ENCODE data around the gene ADCY5.

DNA sequence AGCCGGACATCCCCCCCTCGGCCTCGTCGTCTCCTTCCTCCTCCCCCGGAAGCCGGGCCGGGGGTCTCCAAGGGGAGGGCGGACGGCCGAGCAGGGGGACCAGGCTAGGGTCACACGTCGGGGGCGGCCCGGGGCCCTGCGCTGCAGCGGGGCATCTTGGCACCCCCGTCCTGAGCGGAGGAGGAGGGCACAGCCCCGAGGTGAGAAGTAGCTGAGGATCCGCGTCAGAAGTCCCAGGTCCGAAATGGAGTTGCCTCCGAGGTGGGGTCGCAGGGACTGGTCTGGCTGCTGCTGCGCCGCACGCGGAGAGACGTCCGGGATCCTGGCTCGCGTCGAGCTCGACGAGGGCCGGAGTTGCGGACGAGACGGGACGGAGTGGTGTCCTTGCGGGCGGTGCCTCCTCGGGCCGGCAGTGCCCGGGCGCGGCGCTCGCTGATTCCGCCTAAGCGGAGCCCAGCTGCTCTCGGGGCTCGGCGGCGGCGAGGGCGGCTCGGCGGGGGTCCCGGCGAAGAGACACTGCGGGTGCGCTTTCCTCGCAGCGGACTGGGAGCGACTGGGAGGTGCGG lies at the start of gene ADCY5:
- TF ChIP-seq, protein P1, sequence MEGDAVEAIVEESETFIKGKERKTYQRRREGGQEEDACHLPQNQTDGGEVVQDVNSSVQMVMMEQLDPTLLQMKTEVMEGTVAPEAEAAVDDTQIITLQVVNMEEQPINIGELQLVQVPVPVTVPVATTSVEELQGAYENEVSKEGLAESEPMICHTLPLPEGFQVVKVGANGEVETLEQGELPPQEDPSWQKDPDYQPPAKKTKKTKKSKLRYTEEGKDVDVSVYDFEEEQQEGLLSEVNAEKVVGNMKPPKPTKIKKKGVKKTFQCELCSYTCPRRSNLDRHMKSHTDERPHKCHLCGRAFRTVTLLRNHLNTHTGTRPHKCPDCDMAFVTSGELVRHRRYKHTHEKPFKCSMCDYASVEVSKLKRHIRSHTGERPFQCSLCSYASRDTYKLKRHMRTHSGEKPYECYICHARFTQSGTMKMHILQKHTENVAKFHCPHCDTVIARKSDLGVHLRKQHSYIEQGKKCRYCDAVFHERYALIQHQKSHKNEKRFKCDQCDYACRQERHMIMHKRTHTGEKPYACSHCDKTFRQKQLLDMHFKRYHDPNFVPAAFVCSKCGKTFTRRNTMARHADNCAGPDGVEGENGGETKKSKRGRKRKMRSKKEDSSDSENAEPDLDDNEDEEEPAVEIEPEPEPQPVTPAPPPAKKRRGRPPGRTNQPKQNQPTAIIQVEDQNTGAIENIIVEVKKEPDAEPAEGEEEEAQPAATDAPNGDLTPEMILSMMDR (IDR thresholded peaks at IDR 0.05) = no peak
- TF ChIP-seq POLR2AphosphoS5 (IDR thresholded peaks at IDR 0.05; ENCODE audit: low read depth, low read length) = no peak
- TF ChIP-seq, protein P2, sequence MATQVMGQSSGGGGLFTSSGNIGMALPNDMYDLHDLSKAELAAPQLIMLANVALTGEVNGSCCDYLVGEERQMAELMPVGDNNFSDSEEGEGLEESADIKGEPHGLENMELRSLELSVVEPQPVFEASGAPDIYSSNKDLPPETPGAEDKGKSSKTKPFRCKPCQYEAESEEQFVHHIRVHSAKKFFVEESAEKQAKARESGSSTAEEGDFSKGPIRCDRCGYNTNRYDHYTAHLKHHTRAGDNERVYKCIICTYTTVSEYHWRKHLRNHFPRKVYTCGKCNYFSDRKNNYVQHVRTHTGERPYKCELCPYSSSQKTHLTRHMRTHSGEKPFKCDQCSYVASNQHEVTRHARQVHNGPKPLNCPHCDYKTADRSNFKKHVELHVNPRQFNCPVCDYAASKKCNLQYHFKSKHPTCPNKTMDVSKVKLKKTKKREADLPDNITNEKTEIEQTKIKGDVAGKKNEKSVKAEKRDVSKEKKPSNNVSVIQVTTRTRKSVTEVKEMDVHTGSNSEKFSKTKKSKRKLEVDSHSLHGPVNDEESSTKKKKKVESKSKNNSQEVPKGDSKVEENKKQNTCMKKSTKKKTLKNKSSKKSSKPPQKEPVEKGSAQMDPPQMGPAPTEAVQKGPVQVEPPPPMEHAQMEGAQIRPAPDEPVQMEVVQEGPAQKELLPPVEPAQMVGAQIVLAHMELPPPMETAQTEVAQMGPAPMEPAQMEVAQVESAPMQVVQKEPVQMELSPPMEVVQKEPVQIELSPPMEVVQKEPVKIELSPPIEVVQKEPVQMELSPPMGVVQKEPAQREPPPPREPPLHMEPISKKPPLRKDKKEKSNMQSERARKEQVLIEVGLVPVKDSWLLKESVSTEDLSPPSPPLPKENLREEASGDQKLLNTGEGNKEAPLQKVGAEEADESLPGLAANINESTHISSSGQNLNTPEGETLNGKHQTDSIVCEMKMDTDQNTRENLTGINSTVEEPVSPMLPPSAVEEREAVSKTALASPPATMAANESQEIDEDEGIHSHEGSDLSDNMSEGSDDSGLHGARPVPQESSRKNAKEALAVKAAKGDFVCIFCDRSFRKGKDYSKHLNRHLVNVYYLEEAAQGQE (IDR thresholded peaks at IDR 0.05; ENCODE audit: insufficient read depth in 1 of 2, low read depth in 2 of 2, low read length in 1 of 2) = no peak

Measured in Panc1 (cell line).